ENCODE results near the gene IFFO2. TPM values are rescaled to one million over a fixed set of nuclear protein-coding genes. Genes with fewer than 3 reads are reported as not detected.

IFFO2 gene
- total and polyA plus RNA-seq, 4 donors: 3.9 to 34.7 (median 13.5) TPM

- no peaks in the 10 kb centered on the region for H3K9me3 ChIP-seq (ENCODE audit: control insufficient read depth, low read length)
- no peaks in the 10 kb centered on the region for H3K27me3 ChIP-seq (ENCODE audit: control insufficient read depth in 1 of 2, insufficient read depth in 2 of 2, low read length in 1 of 2)
- H3K4me1 ChIP-seq (ENCODE audit: control insufficient read depth in 1 of 2, insufficient read depth in 2 of 2, low read length in 2 of 2): no peaks in the 10 kb centered on the region
- WGBS, 2 donors: 27% methylated on average over 11 of the region's 11 CpGs
- DNase-seq (no peak), ATAC-seq (ENCODE audit: low FRiP score) (no peak)
- no peaks in the 10 kb centered on the region for H3K36me3 ChIP-seq (ENCODE audit: control insufficient read depth in 1 of 2, insufficient read depth in 2 of 2, low read length in 1 of 2)
- intact Hi-C loops (cut with DNase I): no loop called here
- no peak overlapping the region for H3K4me3 ChIP-seq (ENCODE audit: low read length in 2 of 2)
- peak overlapping the region; percentile 49 to 94 for H3K27ac ChIP-seq (ENCODE audit: low read depth in 1 of 2, low read length in 2 of 2)
Observed at GRCh38 chr1:18924221-18924691, 32.2 kb downstream of the IFFO2 start.

- no peaks in the 10 kb centered on the region for H3K36me3 ChIP-seq (ENCODE audit: control insufficient read depth in 1 of 2, insufficient read depth in 2 of 2, low read length in 1 of 2)
- no peaks in the 10 kb centered on the region for H3K9me3 ChIP-seq (ENCODE audit: control insufficient read depth, low read length)
- intact Hi-C loops (cut with DNase I): no loop called here
- 11 to 15% methylated on average over 14 of the region's 14 CpGs for WGBS, 2 donors
- no peak overlapping the region for H3K4me3 ChIP-seq (ENCODE audit: low read length in 2 of 2)
- peak overlapping the region; percentile 49 to 94 for H3K27ac ChIP-seq (ENCODE audit: low read depth in 1 of 2, low read length in 2 of 2)
- no peaks in the 10 kb centered on the region for H3K4me1 ChIP-seq (ENCODE audit: control insufficient read depth in 1 of 2, insufficient read depth in 2 of 2, low read length in 2 of 2)
- ATAC-seq (ENCODE audit: low FRiP score): no peak
- no peak for DNase-seq
- no peaks in the 10 kb centered on the region for H3K27me3 ChIP-seq (ENCODE audit: control insufficient read depth in 1 of 2, insufficient read depth in 2 of 2, low read length in 1 of 2)
Observed at GRCh38 chr1:18923756-18924211, 32.7 kb downstream of the IFFO2 start.

- peak overlapping the region; percentile 49 to 94 for H3K27ac ChIP-seq (ENCODE audit: low read depth in 1 of 2, low read length in 2 of 2)
- no peaks in the 10 kb centered on the region for H3K27me3 ChIP-seq (ENCODE audit: control insufficient read depth in 1 of 2, insufficient read depth in 2 of 2, low read length in 1 of 2)
- DNase-seq: no peak
- H3K4me3 ChIP-seq (ENCODE audit: low read length in 2 of 2): no peak overlapping the region
- no peak for ATAC-seq (ENCODE audit: low FRiP score)
- no peaks in the 10 kb centered on the region for H3K36me3 ChIP-seq (ENCODE audit: control insufficient read depth in 1 of 2, insufficient read depth in 2 of 2, low read length in 1 of 2)
- intact Hi-C loops (cut with DNase I): no loop called here
- H3K9me3 ChIP-seq (ENCODE audit: control insufficient read depth, low read length): no peaks in the 10 kb centered on the region
- WGBS, 2 donors: 28 to 29% methylated on average over 18 of the region's 18 CpGs
- H3K4me1 ChIP-seq (ENCODE audit: control insufficient read depth in 1 of 2, insufficient read depth in 2 of 2, low read length in 2 of 2): no peaks in the 10 kb centered on the region
Observed at GRCh38 chr1:18922848-18923755, 33.4 kb downstream of the IFFO2 start.

GRCh38 chr1:18922319-18922726 is 34.2 kb downstream of the IFFO2 start:
- H3K27me3 ChIP-seq (ENCODE audit: control insufficient read depth in 1 of 2, insufficient read depth in 2 of 2, low read length in 1 of 2): no peaks in the 10 kb centered on the region
- H3K36me3 ChIP-seq (ENCODE audit: control insufficient read depth in 1 of 2, insufficient read depth in 2 of 2, low read length in 1 of 2): no peaks in the 10 kb centered on the region
- H3K4me1 ChIP-seq (ENCODE audit: control insufficient read depth in 1 of 2, insufficient read depth in 2 of 2, low read length in 2 of 2): no peaks in the 10 kb centered on the region
- intact Hi-C loops (cut with DNase I): no loop called here
- no peak overlapping the region for H3K4me3 ChIP-seq (ENCODE audit: low read length in 2 of 2)
- no peaks in the 10 kb centered on the region for H3K9me3 ChIP-seq (ENCODE audit: control insufficient read depth, low read length)
- WGBS, 2 donors: 2% methylated on average over 8 of the region's 8 CpGs
- peak; percentile 88 for ATAC-seq (ENCODE audit: low FRiP score)
- peak; percentile 89 to 92 for DNase-seq
- H3K27ac ChIP-seq (ENCODE audit: low read depth in 1 of 2, low read length in 2 of 2): peak overlapping the region; percentile 72 to 94

- Histone ChIP-seq H3K9me3 (ENCODE audit: control insufficient read depth, low read length) (no peaks in the 10 kb centered on the region), H3K4me1 (ENCODE audit: control insufficient read depth in 1 of 2, insufficient read depth in 2 of 2, low read length in 2 of 2) (no peaks in the 10 kb centered on the region), H3K27me3 (ENCODE audit: control insufficient read depth in 1 of 2, insufficient read depth in 2 of 2, low read length in 1 of 2) (no peaks in the 10 kb centered on the region), H3K27ac (ENCODE audit: low read depth in 1 of 2, low read length in 2 of 2) (peak overlapping the region; percentile 67 to 72), H3K4me3 (ENCODE audit: low read length in 2 of 2) (no peak overlapping the region), H3K36me3 (ENCODE audit: control insufficient read depth in 1 of 2, insufficient read depth in 2 of 2, low read length in 1 of 2) (no peaks in the 10 kb centered on the region)
- 25 to 29% methylated on average over 17 of the region's 17 CpGs for WGBS, 2 donors
- DNase-seq (no peak), ATAC-seq (ENCODE audit: low FRiP score) (no peak)
- intact Hi-C loops (cut with DNase I): loop anchor here in 1 of 2 donors (2.0 kb wide), 1 partner anchor 91 kb away; no protein-coding TSS in a partner anchor
Observed at GRCh38 chr1:18921516-18922251, 34.8 kb downstream of the IFFO2 start.

- intact Hi-C loops (cut with DNase I): loop anchor here in 1 of 2 donors (2.0 kb wide), 1 partner anchor 92 kb away; no protein-coding TSS in a partner anchor
- H3K4me1 ChIP-seq (ENCODE audit: control insufficient read depth in 1 of 2, insufficient read depth in 2 of 2, low read length in 2 of 2): no peaks in the 10 kb centered on the region
- H3K27me3 ChIP-seq (ENCODE audit: control insufficient read depth in 1 of 2, insufficient read depth in 2 of 2, low read length in 1 of 2): no peaks in the 10 kb centered on the region
- no peak overlapping the region for H3K27ac ChIP-seq (ENCODE audit: low read depth in 1 of 2, low read length in 2 of 2)
- WGBS, 2 donors: 85 to 87% methylated on average over 7 of the region's 7 CpGs
- ATAC-seq (ENCODE audit: low FRiP score) (no peak), DNase-seq (no peak)
- H3K4me3 ChIP-seq (ENCODE audit: low read length in 2 of 2): no peak overlapping the region
- H3K36me3 ChIP-seq (ENCODE audit: control insufficient read depth in 1 of 2, insufficient read depth in 2 of 2, low read length in 1 of 2): no peaks in the 10 kb centered on the region
- H3K9me3 ChIP-seq (ENCODE audit: control insufficient read depth, low read length): no peaks in the 10 kb centered on the region
Observed at GRCh38 chr1:18920931-18921330, 35.5 kb downstream of the IFFO2 start.

GRCh38 chr1:18919956-18920355 is 36.5 kb downstream of the IFFO2 start:
- no peak for ATAC-seq (ENCODE audit: low FRiP score)

GRCh38 chr1:18919197-18919905 is 37.1 kb downstream of the IFFO2 start:
- H3K36me3 ChIP-seq (ENCODE audit: control insufficient read depth in 1 of 2, insufficient read depth in 2 of 2, low read length in 1 of 2): no peaks in the 10 kb centered on the region
- no peak for DNase-seq
- intact Hi-C loops (cut with DNase I): no loop called here
- no peaks in the 10 kb centered on the region for H3K27me3 ChIP-seq (ENCODE audit: control insufficient read depth in 1 of 2, insufficient read depth in 2 of 2, low read length in 1 of 2)
- WGBS, 2 donors: 84 to 85% methylated on average over 31 of the region's 31 CpGs
- no peak overlapping the region for H3K27ac ChIP-seq (ENCODE audit: low read depth in 1 of 2, low read length in 2 of 2)
- H3K4me3 ChIP-seq (ENCODE audit: low read length in 2 of 2): no peak overlapping the region
- no peak for ATAC-seq (ENCODE audit: low FRiP score)
- no peaks in the 10 kb centered on the region for H3K4me1 ChIP-seq (ENCODE audit: control insufficient read depth in 1 of 2, insufficient read depth in 2 of 2, low read length in 2 of 2)
- H3K9me3 ChIP-seq (ENCODE audit: control insufficient read depth, low read length): no peaks in the 10 kb centered on the region

More at GRCh38 chr1:18919956-18920355, 36.5 kb downstream of the IFFO2 start:
- no peaks in the 10 kb centered on the region for H3K4me1 ChIP-seq (ENCODE audit: control insufficient read depth in 1 of 2, insufficient read depth in 2 of 2, low read length in 2 of 2)
- H3K4me3 ChIP-seq (ENCODE audit: low read length in 2 of 2): no peak overlapping the region
- WGBS, 2 donors: 86 to 88% methylated on average over 12 of the region's 12 CpGs
- no peaks in the 10 kb centered on the region for H3K9me3 ChIP-seq (ENCODE audit: control insufficient read depth, low read length)
- no peak for DNase-seq
- no peaks in the 10 kb centered on the region for H3K27me3 ChIP-seq (ENCODE audit: control insufficient read depth in 1 of 2, insufficient read depth in 2 of 2, low read length in 1 of 2)
- intact Hi-C loops (cut with DNase I): loop anchor here in 1 of 2 donors (2.0 kb wide), 1 partner anchor 93 kb away; no protein-coding TSS in a partner anchor
- H3K36me3 ChIP-seq (ENCODE audit: control insufficient read depth in 1 of 2, insufficient read depth in 2 of 2, low read length in 1 of 2): no peaks in the 10 kb centered on the region
- no peak overlapping the region for H3K27ac ChIP-seq (ENCODE audit: low read depth in 1 of 2, low read length in 2 of 2)
